Left ventricle myocardium inferior (tissue), 1 donor: ENCODE data around the gene KRT74. TPM values are rescaled to one million over a fixed set of nuclear protein-coding genes. Genes with fewer than 3 reads are reported as not detected.

Source experiments
- DNase-seq: peaks from one replicate; pipeline ENCODE4 v3.0.0-alpha.2; 2020
- H3K27ac ChIP-seq: fragments of 200-600 bp; replicated peaks from 2 replicates; pipeline ENCODE4 v1.8.0; 2021
- H3K27me3 ChIP-seq: fragments of 200-600 bp; 2 replicates; pipeline ENCODE4 v1.8.0; 2021; ENCODE audit warnings: low read depth
- H3K36me3 ChIP-seq: fragments of 200-600 bp; 2 replicates; pipeline ENCODE4 v1.8.0; 2021
- H3K4me1 ChIP-seq: fragments of 200-600 bp; 2 replicates; pipeline ENCODE4 v1.8.0; 2021
- H3K4me3 ChIP-seq: fragments of 200-600 bp; 2 replicates; pipeline ENCODE4 v1.8.0; 2021; ENCODE audit warnings: mild to moderate bottlenecking, moderate library complexity
- H3K9me3 ChIP-seq: fragments of 200-600 bp; replicated peaks from 2 replicates; pipeline ENCODE4 v1.8.0; 2021
- intact Hi-C: fragments of 100-400 bp; cut with micrococcal nuclease; formaldehyde crosslinking; loops from one replicate; pipeline ENCODE4 v1.11.0; 2022
- total RNA-seq: library from RNA; stranded (reverse); fragmentation: NEBNext Ultra II Directional; extraction: Animal tissue kit (Norgen Biotek cat#: 25700); gene quantifications from one replicate; pipeline ENCODE4 v1.2.1, GENCODE V29; 2021
- TF ChIP-seq, protein P1 (sequence below): fragments of 200-600 bp; IDR thresholded peaks from 2 replicates; pipeline ENCODE4 v1.8.0; 2021; ENCODE audit warnings: antibody characterized with exemption, mild to moderate bottlenecking, borderline replicate concordance
- donor health status: DM: no; HTN: yes; CAD: no; lungs with severe emphysema.

KRT74 gene
- total RNA-seq, 1 donor from 2014 or later = 0.14 TPM

DNA sequence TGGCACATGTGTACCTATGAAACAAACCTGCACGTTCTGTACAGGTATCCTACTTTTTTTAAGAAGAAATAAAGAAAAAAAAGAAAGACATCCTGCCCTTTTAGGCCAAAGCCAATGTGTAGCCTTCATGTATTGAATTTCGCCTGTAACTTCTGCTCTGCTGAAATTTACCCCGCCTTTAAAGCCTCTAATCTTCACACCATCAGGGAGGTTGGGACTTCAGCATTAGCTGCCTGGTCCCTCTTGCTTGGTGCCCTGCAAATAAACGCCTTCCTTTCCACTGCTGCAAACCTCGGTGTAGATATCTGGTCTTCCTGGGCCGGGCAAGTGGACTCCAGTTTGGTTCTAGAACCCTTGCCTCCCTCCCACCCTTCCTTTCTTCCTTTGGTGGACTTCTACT is 18.1 kb downstream of the KRT74 start:
- H3K27me3 ChIP-seq = peaks cover 28% of the 10 kb centered on the region
- no peak overlapping the region for H3K4me3 ChIP-seq
- no peaks in the 10 kb centered on the region for H3K9me3 ChIP-seq
- no peaks in the 10 kb centered on the region for H3K36me3 ChIP-seq
- intact Hi-C loops = no loop called here
- no peak for DNase-seq
- H3K27ac ChIP-seq = no peak overlapping the region
- H3K4me1 ChIP-seq = peaks cover 17% of the 10 kb centered on the region
- TF ChIP-seq, protein P1, sequence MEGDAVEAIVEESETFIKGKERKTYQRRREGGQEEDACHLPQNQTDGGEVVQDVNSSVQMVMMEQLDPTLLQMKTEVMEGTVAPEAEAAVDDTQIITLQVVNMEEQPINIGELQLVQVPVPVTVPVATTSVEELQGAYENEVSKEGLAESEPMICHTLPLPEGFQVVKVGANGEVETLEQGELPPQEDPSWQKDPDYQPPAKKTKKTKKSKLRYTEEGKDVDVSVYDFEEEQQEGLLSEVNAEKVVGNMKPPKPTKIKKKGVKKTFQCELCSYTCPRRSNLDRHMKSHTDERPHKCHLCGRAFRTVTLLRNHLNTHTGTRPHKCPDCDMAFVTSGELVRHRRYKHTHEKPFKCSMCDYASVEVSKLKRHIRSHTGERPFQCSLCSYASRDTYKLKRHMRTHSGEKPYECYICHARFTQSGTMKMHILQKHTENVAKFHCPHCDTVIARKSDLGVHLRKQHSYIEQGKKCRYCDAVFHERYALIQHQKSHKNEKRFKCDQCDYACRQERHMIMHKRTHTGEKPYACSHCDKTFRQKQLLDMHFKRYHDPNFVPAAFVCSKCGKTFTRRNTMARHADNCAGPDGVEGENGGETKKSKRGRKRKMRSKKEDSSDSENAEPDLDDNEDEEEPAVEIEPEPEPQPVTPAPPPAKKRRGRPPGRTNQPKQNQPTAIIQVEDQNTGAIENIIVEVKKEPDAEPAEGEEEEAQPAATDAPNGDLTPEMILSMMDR = no peak

DNA sequence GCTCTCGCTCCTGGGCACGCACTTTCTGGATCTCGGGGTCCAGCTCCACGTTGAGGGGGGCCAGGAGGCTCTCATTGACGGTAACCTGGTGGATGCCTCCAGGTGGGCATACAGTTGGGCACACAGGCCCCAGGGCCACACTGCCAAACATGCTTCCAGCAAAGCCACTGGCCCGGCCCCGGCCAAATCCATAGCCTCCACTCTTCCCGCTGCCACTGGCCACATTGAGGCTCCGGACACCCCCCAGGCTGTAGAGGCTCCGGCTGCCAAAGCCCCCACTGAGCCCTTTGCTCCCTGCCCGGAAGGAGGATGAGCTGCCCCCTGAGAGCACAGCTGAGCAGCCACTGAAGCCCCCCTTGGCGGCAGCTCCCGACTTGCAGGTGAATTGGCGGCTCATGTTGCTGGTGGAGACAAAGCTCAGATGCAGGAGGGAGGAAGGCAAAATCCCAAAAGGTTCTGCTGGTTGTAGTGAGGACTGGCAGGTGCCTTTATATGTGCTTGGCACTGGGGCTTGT is 20.9 kb downstream of the KRT74 start, which contains the start of gene KRT71:
TSS of gene KRT71 (minus strand) at position 465 of the 515 bp plus-strand sequence. CDS start at position 397, 68 bp downstream.
- no peak within 1 kb of the TSS for H3K4me3 ChIP-seq
- no peak within 1 kb of the TSS for H3K27ac ChIP-seq
- peaks cover 4% of the 10 kb centered on the region for H3K27me3 ChIP-seq
- TF ChIP-seq, protein P1 = no peak
- H3K9me3 ChIP-seq = no peaks in the 10 kb centered on the region
- intact Hi-C loops = no loop called here
- peaks cover 17% of the 10 kb centered on the region for H3K4me1 ChIP-seq
- H3K36me3 ChIP-seq = no peaks in the 10 kb centered on the region
- DNase-seq = no peak

DNA sequence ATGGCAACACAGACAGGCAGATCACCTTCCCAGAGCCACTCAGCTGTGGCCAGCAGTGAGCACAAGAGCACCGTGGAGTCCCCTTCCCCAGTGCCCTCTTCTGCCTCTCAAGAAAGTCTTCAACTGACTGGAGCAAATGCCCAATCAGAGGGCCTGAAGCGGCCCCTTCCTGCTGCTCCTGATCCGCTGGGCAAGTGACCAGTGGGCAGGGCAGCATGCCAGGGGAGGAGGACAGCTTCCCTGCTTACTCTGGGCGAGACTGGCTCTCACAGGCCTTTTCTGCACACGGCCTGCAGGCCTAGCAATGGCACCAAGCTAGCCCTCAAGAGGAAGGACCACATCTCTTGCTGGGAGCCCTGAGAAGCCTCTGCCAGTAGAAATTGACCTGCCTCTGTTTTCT is 21.6 kb downstream of the KRT74 start:
- Histone ChIP-seq H3K9me3 (no peaks in the 10 kb centered on the region), H3K36me3 (no peaks in the 10 kb centered on the region), H3K4me3 (no peak overlapping the region), H3K4me1 (peaks cover 17% of the 10 kb centered on the region), H3K27ac (no peak overlapping the region), H3K27me3 (no peaks in the 10 kb centered on the region)
- DNase-seq = no peak
- intact Hi-C loops = no loop called here
- TF ChIP-seq, protein P1 = no peak

DNA sequence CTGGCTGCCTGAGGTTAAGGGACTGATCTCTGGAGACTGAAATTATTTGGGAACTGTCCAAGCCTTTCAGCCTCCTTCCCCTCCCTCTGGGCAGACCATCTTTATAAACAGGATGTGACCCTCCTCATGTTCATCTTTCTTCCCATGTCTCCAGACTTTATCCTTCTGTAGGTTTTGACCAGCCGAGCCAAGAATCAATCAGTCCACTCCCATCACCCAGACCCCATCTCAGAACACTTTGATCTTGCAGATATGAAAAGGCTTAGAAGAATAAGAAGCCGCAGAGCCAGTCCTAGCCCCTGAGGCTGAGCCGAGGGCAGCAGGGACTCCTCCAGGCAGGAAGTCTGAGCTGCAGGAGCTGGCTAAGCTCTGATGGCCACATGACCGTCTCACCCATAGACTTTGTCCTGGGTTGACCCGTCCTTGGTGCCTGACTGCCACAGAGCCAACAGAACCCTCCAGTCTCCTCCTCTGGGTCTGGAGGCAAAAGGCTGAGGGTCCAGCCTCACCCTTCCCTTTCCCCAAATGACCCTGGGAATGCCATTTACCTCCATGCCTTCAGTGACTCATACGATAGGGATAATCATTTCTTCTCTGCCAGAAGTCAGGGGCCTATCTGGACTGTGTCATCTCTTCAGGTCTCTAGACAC is 22.3 kb downstream of the KRT74 start:
- Histone ChIP-seq H3K27ac (peak overlapping the region; percentile 7), H3K9me3 (no peaks in the 10 kb centered on the region), H3K36me3 (no peaks in the 10 kb centered on the region), H3K4me3 (no peak overlapping the region), H3K4me1 (peaks cover 17% of the 10 kb centered on the region), H3K27me3 (peaks cover 4% of the 10 kb centered on the region)
- TF ChIP-seq, protein P1 = no peak
- intact Hi-C loops = no loop called here
- peak; percentile 36 for DNase-seq

DNA sequence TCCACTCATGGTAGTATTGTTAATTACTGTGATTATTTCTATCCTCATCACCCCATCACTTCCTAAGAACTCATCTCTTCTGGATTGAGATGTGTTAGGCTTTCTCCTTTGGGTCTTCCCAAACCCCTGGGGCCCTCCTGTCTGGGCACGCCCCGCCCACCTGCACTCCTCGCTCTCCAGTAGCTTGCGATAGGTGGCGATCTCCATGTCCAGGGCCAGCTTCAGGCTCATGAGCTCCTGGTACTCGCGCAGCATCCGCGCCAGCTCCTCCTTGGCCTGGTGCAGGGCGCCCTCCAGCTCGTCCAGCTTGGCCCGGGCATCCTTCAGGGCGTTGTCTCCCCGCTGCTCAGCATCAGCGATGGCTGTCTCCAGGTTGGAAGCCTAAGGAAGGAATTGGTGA is 27.5 kb downstream of the KRT74 start:
- no peaks in the 10 kb centered on the region for H3K36me3 ChIP-seq
- no peaks in the 10 kb centered on the region for H3K9me3 ChIP-seq
- intact Hi-C loops = no loop called here
- H3K4me3 ChIP-seq = no peak overlapping the region
- no peak overlapping the region for H3K27ac ChIP-seq
- DNase-seq = no peak
- TF ChIP-seq, protein P1 = no peak
- H3K4me1 ChIP-seq = peaks cover 5% of the 10 kb centered on the region
- peaks cover 4% of the 10 kb centered on the region for H3K27me3 ChIP-seq
